Stimulated activated naive CD8-positive, alpha-beta T cell treated with anti-CD3 and anti-CD28 coated beads, Interleukin-15, amount 100 ng/mL, for 72 hours (primary cell): ENCODE measurements around the gene ANKRD65.

Experiments used
- ATAC-seq: fragments of 150-1000 bp; cut with Tn5 transposase; 2 replicates; pipeline ENCODE4 v1.10.0; 2021; ENCODE audit warnings: mild to moderate bottlenecking, moderate library complexity
- DNase-seq, 2 donors: peaks; one replicate each; pipeline ENCODE4 v3.0.0; 2021 to 2022
- H3K27ac Mint-ChIP-seq, 2 donors: one replicate each; pipeline ENCODE4 v1.8.0; 2022; ENCODE audit warnings: mild to moderate bottlenecking in 2 of 2, mixed read lengths in 2 of 2, moderate library complexity in 2 of 2
- H3K27me3 Mint-ChIP-seq: one replicate; pipeline ENCODE4 v1.8.0; 2022; ENCODE audit warnings: mixed read lengths
- H3K4me1 Mint-ChIP-seq: one replicate; pipeline ENCODE4 v1.8.0; 2022; ENCODE audit warnings: mild to moderate bottlenecking, mixed read lengths
- H3K4me3 Mint-ChIP-seq, 2 donors: one replicate each; pipeline ENCODE4 v1.8.0; 2022; ENCODE audit warnings: mild to moderate bottlenecking in 2 of 2, mixed read lengths in 2 of 2, moderate library complexity in 1 of 2
- H3K9me3 Mint-ChIP-seq, 2 donors: one replicate each; pipeline ENCODE4 v1.8.0; 2022; ENCODE audit warnings: mixed read lengths in 2 of 2

ANKRD65 gene

GRCh38 chr1:1427820-1428148 lies 6.7 kb upstream of the ANKRD65 start:
- Mint-ChIP-seq H3K27me3 (peaks cover 74% of the 10 kb centered on the region), H3K27ac (no peak overlapping the region), H3K4me3 (no peak overlapping the region), H3K9me3 (no peaks in the 10 kb centered on the region), H3K4me1 (peaks cover 15% of the 10 kb centered on the region)
- ATAC-seq (no peak), DNase-seq (no peak)

GRCh38 chr1:1427106-1427819 lies 6.2 kb upstream of the ANKRD65 start:
- Mint-ChIP-seq H3K27me3 (peaks cover 74% of the 10 kb centered on the region), H3K4me3 (peak overlapping the region in 1 of 2 donors; percentile 26), H3K27ac (no peak overlapping the region), H3K4me1 (peaks cover 20% of the 10 kb centered on the region), H3K9me3 (no peaks in the 10 kb centered on the region)
- DNase-seq (no peak), ATAC-seq (peak; percentile 54)

GRCh38 chr1:1426496-1427105 lies 5.5 kb upstream of the ANKRD65 start:
- Mint-ChIP-seq H3K4me3 (peak overlapping the region in 1 of 2 donors; percentile 56), H3K4me1 (peaks cover 21% of the 10 kb centered on the region), H3K9me3 (no peaks in the 10 kb centered on the region), H3K27me3 (peaks cover 74% of the 10 kb centered on the region), H3K27ac (peak overlapping the region; percentile 35 to 59)
- DNase-seq (no peak), ATAC-seq (peak; percentile 29)

GRCh38 chr1:1425753-1426495 lies 4.8 kb upstream of the ANKRD65 start:
- peak; percentile 29 for ATAC-seq
- peak overlapping the region; percentile 35 to 59 for H3K27ac Mint-ChIP-seq
- H3K4me1 Mint-ChIP-seq, result peaks cover 22% of the 10 kb centered on the region

GRCh38 chr1:1425426-1425752 lies 4.3 kb upstream of the ANKRD65 start:
- no peak for ATAC-seq
- Mint-ChIP-seq H3K27me3 (peaks cover 77% of the 10 kb centered on the region), H3K4me3 (no peak overlapping the region), H3K27ac (no peak overlapping the region), H3K9me3 (no peaks in the 10 kb centered on the region), H3K4me1 (peaks cover 27% of the 10 kb centered on the region)
- no peak for DNase-seq

More at GRCh38 chr1:1425753-1426495, 4.8 kb upstream of the ANKRD65 start:
- Mint-ChIP-seq H3K27me3 (peaks cover 75% of the 10 kb centered on the region), H3K9me3 (no peaks in the 10 kb centered on the region), H3K4me3 (peak overlapping the region in 1 of 2 donors; percentile 56)
- no peak for DNase-seq

GRCh38 chr1:1424707-1425106 lies 3.6 kb upstream of the ANKRD65 start:
- Mint-ChIP-seq H3K27ac (peak overlapping the region in 1 of 2 donors; percentile 74), H3K9me3 (no peaks in the 10 kb centered on the region), H3K4me3 (no peak overlapping the region), H3K4me1 (peaks cover 27% of the 10 kb centered on the region), H3K27me3 (peaks cover 70% of the 10 kb centered on the region)
- ATAC-seq (no peak), DNase-seq (no peak)

GRCh38 chr1:1423245-1423597 lies 2.1 kb upstream of the ANKRD65 start:
- Mint-ChIP-seq H3K9me3 (no peaks in the 10 kb centered on the region), H3K27ac (no peak overlapping the region), H3K4me1 (peaks cover 28% of the 10 kb centered on the region), H3K4me3 (no peak overlapping the region), H3K27me3 (peaks cover 56% of the 10 kb centered on the region)
- DNase-seq (no peak), ATAC-seq (no peak)

GRCh38 chr1:1422465-1423244 lies 1.6 kb upstream of the ANKRD65 start:
- Mint-ChIP-seq H3K4me3 (no peak overlapping the region), H3K9me3 (no peaks in the 10 kb centered on the region), H3K27me3 (peaks cover 53% of the 10 kb centered on the region), H3K4me1 (peaks cover 33% of the 10 kb centered on the region), H3K27ac (peak overlapping the region in 1 of 2 donors; percentile 42)
- ATAC-seq, result no peak
- DNase-seq, result no peak

GRCh38 chr1:1421907-1422464 lies 910 bp upstream of the ANKRD65 start:
- no peak for ATAC-seq
- H3K27me3 Mint-ChIP-seq, result peaks cover 53% of the 10 kb centered on the region
- H3K4me3 Mint-ChIP-seq, result no peak overlapping the region
- DNase-seq, result no peak
- H3K9me3 Mint-ChIP-seq, result no peaks in the 10 kb centered on the region
- peaks cover 36% of the 10 kb centered on the region for H3K4me1 Mint-ChIP-seq
- H3K27ac Mint-ChIP-seq, result no peak overlapping the region

- Mint-ChIP-seq H3K27me3 (peaks cover 43% of the 10 kb centered on the region), H3K4me3 (peak overlapping the region; percentile 62 to 71), H3K27ac (no peak overlapping the region), H3K4me1 (peaks cover 27% of the 10 kb centered on the region), H3K9me3 (no peaks in the 10 kb centered on the region)
- ATAC-seq (peak; percentile 58), DNase-seq (no peak)
These were observed 378 bp downstream of the ANKRD65 start for GRCh38 chr1:1420654-1421141.

- Mint-ChIP-seq H3K4me1 (peaks cover 27% of the 10 kb centered on the region), H3K9me3 (no peaks in the 10 kb centered on the region), H3K27ac (no peak overlapping the region), H3K27me3 (peaks cover 36% of the 10 kb centered on the region), H3K4me3 (no peak overlapping the region)
- ATAC-seq (peak; percentile 64), DNase-seq (no peak)
These were observed 1.0 kb downstream of the ANKRD65 start for GRCh38 chr1:1419813-1420653.

GRCh38 chr1:1419363-1419812 lies 1.7 kb downstream of the ANKRD65 start:
- Mint-ChIP-seq H3K27me3 (peaks cover 29% of the 10 kb centered on the region), H3K27ac (no peak overlapping the region), H3K9me3 (no peaks in the 10 kb centered on the region), H3K4me1 (peaks cover 27% of the 10 kb centered on the region), H3K4me3 (peak overlapping the region in 1 of 2 donors; percentile 26)
- ATAC-seq, result no peak
- DNase-seq, result no peak

- H3K9me3 Mint-ChIP-seq, result no peaks in the 10 kb centered on the region
- peaks cover 27% of the 10 kb centered on the region for H3K4me1 Mint-ChIP-seq
- ATAC-seq (no peak), DNase-seq (no peak)
- H3K4me3 Mint-ChIP-seq, result no peak overlapping the region
- H3K27ac Mint-ChIP-seq, result no peak overlapping the region
- peaks cover 27% of the 10 kb centered on the region for H3K27me3 Mint-ChIP-seq
These were observed 2.4 kb downstream of the ANKRD65 start for GRCh38 chr1:1418464-1419362.
